Activated CD4-positive, CD25-positive, alpha-beta regulatory T cell treated with anti-CD3 and anti-CD28 coated beads, Interleukin-2, amount 50 U/mL, for 24 hours (primary cell): ENCODE data around the gene ZDHHC1.

ENCODE experiments used
- ATAC-seq, 2 donors: fragments of 150-1000 bp; cut with Tn5 transposase; one replicate each; pipeline ENCODE4 v1.10.0; 2021; ENCODE audit warnings: mild to moderate bottlenecking in 1 of 2, moderate library complexity in 1 of 2

ZDHHC1 gene

DNA sequence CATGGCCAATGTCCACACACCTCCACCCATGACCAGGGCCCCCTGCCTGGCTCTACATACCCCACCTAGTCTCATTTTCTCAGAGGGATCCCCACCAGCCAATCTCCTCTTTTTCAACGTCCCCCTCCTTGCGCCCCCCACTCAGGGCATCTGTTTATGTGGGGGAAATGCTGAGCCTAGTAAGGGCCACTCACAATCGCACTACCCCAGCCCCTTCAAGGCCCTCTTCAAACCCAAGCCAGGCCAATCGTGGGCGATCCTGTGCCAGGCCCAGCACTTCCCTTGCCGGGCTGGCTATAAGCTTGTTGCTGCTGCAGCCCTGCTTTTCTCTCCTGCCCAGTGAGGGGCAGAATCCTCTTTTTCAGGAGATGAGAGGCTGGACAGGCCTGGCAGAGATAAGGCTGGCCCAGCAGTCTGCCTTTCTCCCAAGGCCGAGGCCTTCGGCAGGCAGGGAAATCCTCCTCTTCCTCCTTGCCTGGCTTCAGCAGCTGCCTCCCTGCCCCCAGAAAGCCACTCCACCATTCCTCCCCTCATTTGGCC is 30.8 kb upstream of the ZDHHC1 start:
- ATAC-seq = no peak

DNA sequence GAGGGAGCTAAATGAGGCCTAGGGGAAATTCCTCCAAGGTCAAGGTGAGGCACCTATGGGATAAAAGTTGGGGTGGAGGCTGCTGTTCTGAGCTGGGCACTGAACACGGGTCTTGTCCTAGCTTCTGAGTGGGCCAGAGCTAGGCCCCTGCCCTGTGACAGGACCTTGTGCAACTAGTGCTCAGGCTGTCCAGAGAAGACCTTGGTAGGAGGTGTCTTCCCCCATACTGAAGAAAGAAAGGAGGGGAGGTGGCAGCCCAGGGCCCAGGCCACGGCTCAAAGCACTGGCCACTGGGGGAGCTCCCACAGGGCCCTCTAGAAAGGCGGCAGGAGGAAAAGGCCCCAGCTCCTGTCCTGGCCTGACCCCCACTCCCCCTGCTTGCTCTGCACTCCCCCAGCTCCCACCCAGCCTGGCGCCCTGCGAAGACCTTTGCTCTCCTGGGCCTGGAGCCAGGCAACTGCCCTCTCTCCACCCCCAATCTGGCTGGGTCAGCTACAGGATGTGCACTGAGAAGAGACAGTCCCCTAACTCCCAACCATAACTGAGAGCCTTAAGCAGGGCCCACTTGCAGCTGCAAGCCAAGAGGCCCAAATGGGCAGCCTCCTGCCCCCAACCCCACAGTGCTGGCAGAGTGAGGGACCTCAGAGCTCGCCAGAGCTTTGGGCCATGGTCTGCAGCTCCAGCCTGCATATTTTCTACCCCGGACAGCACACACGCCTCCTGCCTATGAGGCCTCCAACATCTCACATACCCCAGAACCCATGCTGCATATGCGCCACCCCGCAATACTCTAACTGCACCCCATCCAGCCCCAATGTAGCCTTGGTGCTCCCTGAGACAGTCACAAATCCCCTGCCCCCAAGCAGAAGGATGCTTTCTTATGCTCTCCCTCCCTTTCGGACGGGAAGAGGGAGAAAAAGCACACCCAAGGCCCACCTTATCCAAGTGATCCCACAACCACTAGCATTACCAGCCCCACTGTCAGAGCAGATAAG is 29.9 kb upstream of the ZDHHC1 start:
- ATAC-seq = no peak

DNA sequence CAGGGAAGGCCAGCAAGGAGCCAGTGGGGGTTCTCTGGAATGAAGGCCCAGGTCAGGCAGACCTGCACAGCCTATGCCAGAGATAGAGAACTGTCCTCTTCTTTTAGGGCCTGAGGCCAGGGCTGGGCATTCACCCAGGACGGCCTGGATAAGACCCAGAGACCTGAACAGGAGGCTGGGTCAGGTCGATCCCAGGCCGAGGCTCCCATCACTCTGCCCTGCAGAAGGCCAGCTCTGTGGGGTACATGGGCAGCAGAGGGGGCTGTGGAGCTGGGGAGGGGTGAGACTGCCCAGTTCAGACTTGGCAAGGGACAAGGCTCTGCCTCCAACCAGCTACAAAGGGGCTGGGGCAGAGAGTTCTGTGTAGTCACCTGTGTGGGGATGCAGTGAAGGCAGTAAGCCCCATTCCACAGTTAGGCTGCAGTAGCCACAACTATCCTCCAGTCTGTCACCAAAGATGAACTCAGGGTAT is 29.2 kb upstream of the ZDHHC1 start:
- no peak for ATAC-seq

DNA sequence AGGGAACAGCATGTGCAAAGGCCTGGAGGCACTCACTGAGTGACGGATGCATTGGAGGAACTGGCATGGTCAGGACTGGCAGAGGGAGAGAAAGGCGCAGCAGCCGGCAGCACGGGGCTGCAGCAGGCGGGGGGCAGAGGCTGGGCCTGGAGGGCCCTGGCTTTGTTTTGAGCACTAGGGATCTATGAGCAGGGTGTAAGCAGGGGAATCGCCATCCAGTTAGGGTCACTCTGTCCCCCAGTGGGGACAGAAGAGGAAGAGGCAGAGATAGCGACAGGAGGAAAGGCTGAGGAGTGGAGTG is 28.8 kb upstream of the ZDHHC1 start:
- ATAC-seq = no peak

DNA sequence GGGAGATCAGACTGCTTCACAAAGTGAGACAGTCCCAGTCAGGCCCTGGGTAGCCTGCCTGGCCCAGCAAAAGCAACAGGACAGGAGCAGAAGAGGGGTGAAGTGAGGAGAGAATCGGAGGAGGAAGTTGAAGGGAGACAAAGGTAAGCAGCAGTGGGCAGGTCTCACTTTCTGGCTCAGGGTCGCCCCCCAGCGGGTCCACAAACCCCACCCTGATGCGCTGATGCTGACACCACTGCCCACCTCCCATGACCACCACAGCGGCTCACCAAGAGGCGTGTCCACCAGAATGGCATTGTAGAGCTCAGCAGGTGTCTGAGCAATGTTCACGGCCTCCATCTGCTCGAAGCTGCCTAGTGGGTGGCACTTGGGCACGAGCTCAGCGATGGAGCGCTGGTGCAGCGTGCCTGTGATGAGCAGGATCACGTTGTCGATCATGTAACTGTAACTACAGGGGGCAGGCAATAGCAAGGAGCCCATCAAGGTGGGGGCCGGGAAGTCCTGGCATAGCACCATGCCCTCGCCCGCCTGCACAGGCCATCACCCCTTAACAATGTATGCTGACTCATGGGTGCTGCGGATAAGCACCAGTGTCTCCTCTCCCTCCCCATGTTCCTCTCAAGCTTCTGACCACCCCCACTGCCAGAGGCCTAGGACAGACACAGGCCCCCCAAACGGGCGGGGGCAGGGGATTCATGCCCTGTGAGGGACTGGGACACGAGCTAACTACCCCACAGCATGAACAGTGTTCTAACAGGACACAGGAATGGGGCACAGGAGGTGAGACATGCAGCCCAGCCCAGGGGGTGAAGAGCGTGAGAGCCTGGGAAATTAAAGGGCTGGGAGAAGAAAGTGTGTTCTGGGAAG is 28.2 kb upstream of the ZDHHC1 start:
- no peak for ATAC-seq

DNA sequence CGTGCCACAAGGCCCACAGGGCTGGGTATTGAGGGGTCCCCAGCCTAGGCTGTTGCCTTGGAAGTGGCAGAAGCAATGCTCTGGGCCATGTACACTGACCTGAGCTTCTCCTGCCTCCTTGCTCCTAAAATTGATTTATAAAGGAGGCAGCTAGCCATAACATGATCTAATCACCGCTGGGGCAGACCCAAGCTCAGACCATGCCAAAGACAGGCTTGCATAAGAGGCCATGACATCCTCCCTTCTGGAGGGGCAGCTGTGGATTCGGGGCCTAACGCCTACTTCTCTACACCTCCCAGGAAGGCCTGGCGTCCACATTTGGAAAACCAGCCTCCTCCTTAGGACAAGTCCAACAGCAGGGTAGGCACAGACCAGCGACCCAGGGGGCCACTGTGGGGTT is 27.0 kb upstream of the ZDHHC1 start:
- no peak for ATAC-seq

DNA sequence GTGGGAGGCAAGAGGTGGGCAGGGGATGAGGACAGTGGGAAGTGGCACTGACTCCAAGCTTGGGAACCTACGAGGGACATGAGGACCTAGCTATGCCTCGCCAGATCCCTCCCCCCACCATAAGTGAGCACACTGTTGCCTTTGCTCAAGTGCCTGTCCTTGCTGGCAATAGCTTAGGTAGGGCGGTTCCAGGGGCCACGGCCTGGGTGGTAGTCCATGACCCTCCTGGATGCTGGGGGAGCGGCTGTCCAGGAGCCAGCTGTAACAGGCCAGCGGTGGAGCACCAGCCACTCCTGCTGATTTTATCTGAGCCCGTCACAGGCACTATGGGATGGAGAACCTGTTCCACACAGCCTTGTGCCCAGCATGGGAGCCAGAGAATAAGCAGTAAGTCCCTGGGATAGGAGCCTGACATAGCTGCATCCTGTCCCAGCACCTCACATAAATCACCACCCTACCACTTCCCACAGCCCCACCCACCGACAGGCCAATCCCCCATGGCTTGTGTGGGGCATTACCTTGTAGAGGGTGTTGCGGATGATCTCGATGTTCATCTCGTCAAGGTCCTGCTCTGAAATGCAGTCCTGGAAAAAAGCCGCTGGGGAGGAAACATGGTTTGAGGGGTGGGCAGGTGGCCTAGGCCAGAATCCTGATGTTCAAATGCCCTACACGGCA is 26.4 kb upstream of the ZDHHC1 start:
- ATAC-seq = no peak

DNA sequence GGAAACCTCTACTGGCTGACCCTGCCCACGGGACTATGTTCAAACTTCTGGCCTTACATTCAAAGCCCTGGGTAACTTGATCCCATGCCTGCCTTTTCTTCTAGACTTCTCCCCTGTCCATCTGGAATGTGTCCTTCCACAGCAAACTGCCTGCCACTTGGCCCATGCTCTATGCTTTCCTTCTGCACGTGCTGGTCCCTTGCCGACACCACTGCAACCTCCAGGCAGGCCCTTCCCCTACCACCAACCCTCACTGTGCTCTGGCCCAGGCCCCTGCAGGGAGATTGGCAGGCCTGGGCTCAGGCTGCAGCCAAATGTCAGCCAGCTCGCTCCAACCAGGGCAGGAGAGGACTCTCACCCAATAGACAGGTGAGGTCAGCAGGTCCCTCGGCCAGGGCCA is 25.6 kb upstream of the ZDHHC1 start:
- no peak for ATAC-seq

DNA sequence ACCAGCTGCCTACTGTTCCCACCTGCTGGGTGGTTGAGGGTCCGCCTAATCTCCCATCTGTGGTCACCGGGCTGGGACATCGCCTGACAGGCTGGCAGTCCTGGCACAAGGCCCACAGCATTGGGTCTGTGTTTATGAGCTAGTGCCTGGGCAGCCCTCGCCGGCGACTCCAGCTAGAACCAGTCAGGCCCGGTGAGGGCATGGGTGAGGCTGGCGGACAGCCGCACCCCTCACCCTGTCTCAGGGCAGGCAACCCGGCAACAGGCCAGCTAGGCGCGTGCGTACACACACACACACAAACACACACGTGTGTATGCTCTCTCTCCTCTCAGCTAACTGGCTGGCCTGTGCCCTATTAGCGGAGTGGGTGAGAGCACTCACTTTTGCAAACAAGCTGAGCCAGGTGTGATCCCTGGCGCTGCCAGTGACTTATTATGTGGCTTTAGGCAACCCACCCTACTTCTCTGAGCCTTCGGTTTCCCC is 25.0 kb upstream of the ZDHHC1 start:
- no peak for ATAC-seq

DNA sequence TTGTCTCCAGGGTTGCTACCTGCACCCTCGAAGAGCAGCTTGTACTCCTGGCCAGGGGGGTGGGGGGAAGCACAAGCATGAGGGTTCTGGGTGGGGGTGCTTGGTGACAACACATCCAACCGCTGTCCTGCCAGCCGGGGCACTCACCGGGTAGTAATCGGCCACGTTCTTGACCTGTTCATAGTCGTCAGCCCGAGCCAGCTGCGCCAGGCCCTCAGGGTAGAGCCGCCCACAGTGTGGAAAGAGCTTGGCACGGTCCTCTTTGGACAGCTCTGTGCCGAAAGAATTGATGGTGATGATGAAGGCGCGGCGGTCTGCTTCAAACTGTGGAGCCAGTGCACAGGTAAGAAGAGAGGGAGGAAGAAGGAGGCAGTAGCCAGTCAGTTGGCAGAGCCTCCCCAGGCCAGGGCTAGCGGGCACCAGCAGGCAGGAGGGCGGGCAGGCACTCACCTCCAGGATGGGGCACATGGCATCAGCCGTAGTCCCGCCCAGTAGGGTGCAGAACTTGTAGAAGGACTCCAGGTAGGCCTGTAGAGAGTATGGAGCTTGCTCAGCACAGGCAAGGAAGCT is 22.6 kb upstream of the ZDHHC1 start:
- ATAC-seq = no peak

DNA sequence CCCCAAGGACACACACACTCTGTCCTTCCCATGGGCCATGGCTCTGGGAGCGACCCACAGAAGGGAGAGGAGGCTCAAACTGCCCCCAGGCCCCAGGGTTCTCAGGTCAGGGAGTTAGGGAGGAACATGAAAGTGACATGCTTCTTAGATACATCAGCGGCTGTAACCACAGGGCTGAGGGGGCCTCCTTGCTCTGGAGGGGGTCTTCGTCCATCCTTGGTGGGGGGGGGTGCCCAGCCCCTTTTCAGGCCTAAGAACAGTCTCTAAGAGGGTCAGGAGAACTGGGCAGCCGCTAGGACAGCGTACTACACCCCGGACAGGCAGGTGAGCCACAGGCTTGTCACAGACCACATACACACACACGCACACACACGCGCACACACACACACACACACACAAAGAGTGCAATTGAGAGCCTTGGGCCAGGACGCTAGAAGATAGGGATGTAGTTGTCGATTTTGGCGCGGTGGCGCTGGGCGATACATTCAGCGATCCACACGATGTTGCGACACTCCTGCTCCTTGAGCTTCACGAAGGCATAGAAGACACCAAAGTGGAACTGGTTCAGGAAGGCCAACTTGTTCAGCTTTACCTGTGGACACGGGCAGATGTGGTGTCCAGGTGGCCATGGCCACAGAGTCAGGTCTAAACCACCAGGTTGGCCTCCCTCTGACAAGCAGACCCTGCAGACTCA is 22.0 kb upstream of the ZDHHC1 start:
- no peak for ATAC-seq

DNA sequence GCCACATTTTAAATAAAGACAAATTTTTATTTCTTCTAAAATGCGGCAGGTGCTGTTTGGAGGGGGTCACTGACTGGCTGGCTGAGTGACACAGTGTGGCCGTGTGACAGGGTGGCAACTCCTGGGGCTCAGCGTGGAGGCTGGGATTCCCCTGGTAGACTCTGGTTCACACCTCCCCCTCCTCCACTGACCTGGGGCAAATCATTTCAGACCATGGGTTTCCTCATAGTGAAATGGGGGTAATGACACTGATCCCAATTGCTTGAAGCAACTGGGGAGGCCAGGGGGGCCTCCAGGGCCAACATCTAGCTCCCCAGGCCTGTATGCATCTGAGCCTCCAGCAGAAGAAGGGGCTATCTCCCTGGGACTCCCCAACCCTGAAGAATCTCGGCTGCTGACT is 21.2 kb upstream of the ZDHHC1 start:
- ATAC-seq = peak in 1 of 2 donors; percentile 48

DNA sequence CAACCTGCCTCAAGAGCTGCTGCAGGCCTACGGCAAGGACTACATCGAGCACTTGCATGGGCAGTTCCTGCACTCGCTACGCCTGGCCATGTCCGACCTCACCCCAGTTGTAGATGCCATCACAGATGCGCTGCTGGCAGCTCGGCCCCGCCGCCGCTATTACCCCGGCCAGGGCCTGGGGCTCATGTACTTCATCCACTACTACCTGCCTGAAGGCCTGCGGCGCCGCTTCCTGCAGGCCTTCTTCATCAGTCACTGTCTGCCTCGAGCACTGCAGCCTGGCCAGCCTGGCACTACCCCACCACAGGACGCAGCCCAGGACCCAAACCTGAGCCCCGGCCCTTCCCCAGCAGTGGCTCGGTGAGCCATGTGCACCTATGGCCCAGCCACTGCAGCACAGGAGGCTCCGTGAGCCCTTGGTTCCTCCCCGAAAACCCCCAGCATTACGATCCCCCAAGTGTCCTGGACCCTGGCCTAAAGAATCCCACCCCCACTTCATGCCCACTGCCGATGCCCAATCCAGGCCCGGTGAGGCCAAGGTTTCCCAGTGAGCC is 20.4 kb upstream of the ZDHHC1 start:
- ATAC-seq = no peak

DNA sequence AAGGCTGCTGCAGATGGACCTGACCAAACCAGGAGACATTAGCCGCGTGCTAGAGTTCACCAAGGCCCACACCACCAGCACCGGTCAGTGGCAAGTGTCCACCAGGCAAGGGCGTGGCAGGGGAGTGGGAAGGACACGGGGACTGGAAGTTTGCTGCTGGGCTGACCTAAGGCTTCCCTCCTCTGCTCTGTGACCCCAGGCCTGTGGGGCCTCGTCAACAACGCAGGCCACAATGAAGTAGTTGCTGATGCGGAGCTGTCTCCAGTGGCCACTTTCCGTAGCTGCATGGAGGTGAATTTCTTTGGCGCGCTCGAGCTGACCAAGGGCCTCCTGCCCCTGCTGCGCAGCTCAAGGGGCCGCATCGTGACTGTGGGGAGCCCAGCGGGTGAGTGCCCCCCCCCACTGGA is 19.5 kb upstream of the ZDHHC1 start:
- no peak for ATAC-seq

DNA sequence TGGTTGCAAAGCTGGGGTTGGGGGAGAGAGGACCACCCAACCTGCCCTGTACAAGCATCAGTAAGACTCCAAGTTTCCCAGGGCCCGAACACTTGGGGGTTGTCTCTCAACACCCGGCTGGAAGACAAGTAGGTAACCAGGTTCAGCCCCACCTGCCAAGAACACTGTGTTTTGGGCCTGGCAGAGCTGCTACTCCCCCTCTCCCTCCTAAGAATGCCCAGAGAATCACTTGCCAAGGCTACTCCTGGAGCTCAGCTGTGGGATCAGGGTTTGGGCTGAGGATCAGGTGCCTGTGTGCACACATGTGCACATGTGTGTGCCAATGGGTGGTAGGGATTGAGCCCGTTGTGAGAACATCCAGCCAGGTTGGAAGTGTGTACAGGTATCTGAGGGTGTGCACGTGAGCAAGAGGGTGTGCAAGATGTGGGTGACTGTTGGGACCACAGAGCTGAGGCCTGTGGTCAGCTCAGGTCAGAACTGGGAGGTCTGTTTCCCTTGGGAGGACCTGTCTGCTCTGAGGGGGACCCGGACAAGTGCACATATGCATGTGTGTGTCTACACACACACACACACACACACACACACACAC is 16.9 kb upstream of the ZDHHC1 start:
- no peak for ATAC-seq

DNA sequence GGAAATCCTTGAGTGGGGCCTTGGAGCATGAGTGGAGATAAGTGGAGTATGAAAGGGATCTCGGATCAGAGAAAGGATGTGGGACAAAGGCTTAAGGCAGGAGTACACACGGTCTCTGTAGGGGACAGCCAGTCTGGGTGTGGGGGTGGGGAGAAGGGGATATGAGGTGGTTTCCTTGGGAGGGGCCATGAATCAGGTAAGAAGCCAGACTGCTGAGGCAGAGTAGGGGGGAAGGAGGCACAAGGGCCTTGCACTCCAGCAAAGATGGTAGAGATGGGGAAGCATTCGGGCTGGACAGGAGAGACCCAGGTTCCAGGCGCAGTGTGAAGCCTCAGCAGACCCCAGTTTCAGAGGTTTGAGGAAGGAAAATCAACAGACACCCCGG is 16.2 kb upstream of the ZDHHC1 start:
- ATAC-seq = no peak

DNA sequence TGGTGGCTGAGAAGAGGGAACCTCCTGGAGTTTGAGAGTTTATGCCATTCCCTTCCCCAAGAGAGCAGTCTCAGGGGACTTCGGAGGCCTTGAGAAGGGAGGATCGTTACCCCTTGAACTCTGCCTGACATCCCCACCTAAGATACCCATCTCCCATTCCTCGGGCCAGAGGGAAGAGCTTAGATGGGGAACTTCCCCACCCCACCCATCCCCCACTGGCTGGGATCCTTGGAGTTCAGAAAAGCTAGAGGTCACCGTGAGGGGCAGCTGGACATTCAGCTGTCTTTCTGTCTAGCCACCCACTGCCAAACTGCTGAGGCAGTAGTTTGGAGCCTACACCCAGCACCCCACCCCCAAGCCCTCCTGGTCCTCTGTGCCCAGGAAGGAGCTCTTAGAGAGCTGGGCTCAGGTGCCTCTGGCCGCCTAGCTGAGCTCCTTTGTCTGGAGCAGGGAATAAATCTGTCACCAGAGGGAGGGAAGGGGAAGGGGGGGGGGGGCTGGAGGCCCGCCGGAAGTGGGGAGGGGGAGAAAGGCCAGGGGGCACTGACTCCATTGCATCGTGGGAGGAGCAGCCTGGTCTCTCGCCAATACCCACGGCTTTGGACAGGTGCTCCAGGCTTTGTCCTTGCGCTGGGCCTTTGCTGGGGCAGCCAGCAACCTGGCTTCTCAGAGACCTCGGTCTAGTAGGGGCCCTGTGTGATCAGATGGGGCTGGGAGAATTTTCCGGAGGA is 15.7 kb upstream of the ZDHHC1 start:
- no peak for ATAC-seq

DNA sequence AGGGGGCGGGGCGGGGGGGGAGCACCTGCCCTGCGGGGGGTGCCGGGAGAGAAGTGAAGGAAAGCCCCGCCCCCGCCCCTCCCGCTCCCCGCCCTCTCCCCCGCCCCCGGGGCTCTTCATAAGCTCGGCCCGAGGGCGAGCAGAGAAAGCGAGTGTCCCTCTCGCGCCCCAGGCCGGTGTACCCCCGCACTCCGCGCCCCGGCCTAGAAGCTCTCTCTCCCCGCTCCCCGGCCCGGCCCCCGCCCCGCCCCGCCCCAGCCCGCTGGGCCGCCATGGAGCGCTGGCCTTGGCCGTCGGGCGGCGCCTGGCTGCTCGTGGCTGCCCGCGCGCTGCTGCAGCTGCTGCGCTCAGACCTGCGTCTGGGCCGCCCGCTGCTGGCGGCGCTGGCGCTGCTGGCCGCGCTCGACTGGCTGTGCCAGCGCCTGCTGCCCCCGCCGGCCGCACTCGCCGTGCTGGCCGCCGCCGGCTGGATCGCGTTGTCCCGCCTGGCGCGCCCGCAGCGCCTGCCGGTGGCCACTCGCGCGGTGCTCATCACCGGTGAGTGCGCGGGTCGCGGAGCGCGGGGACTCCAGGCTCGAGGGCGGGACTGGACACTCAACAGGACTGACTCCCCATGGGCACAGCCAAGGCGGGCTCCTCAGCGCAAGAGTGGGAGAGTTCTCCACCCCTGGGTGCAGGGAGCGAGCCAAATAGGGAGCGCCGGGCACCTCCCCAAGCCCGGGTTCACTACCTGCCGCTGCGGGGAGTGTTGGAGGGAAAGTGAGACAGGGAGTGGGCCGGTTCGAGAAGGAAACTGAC is 14.9 kb upstream of the ZDHHC1 start, which contains the start of gene HSD11B2:
HSD11B2 (plus strand) TSS at position 145 of the 798 bp plus-strand sequence; CDS start at position 273, 128 bp downstream.
- peak; percentile 28 to 44 for ATAC-seq

DNA sequence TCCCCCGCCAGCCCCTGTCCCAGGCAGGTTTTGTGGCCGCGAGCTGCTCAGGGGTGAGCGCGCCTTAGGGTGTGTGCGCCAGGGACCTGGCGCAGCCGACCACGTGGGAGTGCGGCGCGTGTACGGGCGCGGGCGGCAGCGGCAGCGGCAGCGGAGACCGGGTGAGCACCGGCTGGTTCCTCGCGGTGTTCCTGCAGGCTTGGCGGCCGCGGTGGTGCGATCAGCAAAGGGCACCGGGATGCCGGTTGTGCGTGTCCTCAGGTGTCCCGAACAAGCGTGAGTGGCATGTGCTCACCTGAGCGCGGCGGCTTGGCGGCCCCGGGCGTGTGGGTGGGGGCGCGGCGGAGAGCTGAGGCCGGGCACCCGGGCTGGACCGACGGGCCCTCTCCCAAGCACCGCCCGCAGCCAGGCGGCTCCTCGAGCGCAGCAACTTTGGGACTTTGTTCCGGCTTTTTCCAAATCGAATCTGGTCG is 14.3 kb upstream of the ZDHHC1 start:
- peak; percentile 41 to 60 for ATAC-seq
